Chondrocyte (in vitro differentiated cells): Measurements from ENCODE around the gene GPR152. TPM values are rescaled to one million over a fixed set of nuclear protein-coding genes. Genes with fewer than 3 reads are reported as not detected.
A peak's percentile ranks its signal among the peaks of the same experiment; 100 is the strongest.

Experiments used
- DNase-seq: peaks from one replicate; pipeline ENCODE4 v3.0.0; 2021; ENCODE audit warnings: mixed read lengths, low spot score
- H3K27ac Mint-ChIP-seq: one replicate; pipeline ENCODE4 v1.8.0; 2021; ENCODE audit warnings: mild to moderate bottlenecking, moderate library complexity, mixed read lengths; ENCODE audit not compliant: unreplicated experiment
- H3K27me3 Mint-ChIP-seq: 2 replicates; pipeline ENCODE4 v1.8.0; 2021; ENCODE audit warnings: low read depth, mixed read lengths
- H3K36me3 Mint-ChIP-seq: 2 replicates; pipeline ENCODE4 v1.8.0; 2021; ENCODE audit warnings: low read depth, mixed read lengths
- H3K4me1 Mint-ChIP-seq: 2 replicates; pipeline ENCODE4 v1.8.0; 2021; ENCODE audit warnings: low read depth, mild to moderate bottlenecking, mixed read lengths
- H3K4me3 Mint-ChIP-seq: one replicate; pipeline ENCODE4 v1.8.0; 2021; ENCODE audit warnings: mild to moderate bottlenecking, moderate library complexity, mixed read lengths; ENCODE audit not compliant: unreplicated experiment
- H3K9me3 Mint-ChIP-seq: 2 replicates; pipeline ENCODE4 v1.8.0; 2021; ENCODE audit warnings: low read depth, mixed read lengths
- CTCF ChIP-seq: fragments of 200-600 bp; sonication (generic); IDR thresholded peaks from 2 replicates; pipeline ENCODE4 v1.5.0; 2021; ENCODE audit warnings: antibody characterized with exemption, mild to moderate bottlenecking, moderate library complexity
- total RNA-seq: library from RNA; stranded (reverse); gene quantifications from 3 replicates; pipeline ENCODE4 v1.2.1, GENCODE V29; 2021

Gene GPR152
- total RNA-seq, 1 donor from 2014 or later = not detected

- H3K27ac Mint-ChIP-seq = no peak overlapping the region
- DNase-seq = no peak
- no peak overlapping the region for H3K4me3 Mint-ChIP-seq
- no peaks in the 10 kb centered on the region for H3K27me3 Mint-ChIP-seq
- H3K4me1 Mint-ChIP-seq = no peaks in the 10 kb centered on the region
- no peaks in the 10 kb centered on the region for H3K9me3 Mint-ChIP-seq
- no peak for TF ChIP-seq CTCF
- H3K36me3 Mint-ChIP-seq = no peaks in the 10 kb centered on the region
These were observed 1.5 kb downstream of the GPR152 start for GRCh38 chr11:67450796-67451657.

GRCh38 chr11:67449116-67449844 is 3.2 kb downstream of the GPR152 start:
- TF ChIP-seq CTCF = no peak
- Mint-ChIP-seq H3K27ac (no peak overlapping the region), H3K9me3 (no peaks in the 10 kb centered on the region), H3K4me3 (no peak overlapping the region), H3K4me1 (no peaks in the 10 kb centered on the region), H3K27me3 (no peaks in the 10 kb centered on the region), H3K36me3 (no peaks in the 10 kb centered on the region)
- DNase-seq = no peak

GRCh38 chr11:67448220-67448609 is 4.3 kb downstream of the GPR152 start:
- H3K4me1 Mint-ChIP-seq = no peaks in the 10 kb centered on the region
- H3K36me3 Mint-ChIP-seq = no peaks in the 10 kb centered on the region
- no peaks in the 10 kb centered on the region for H3K27me3 Mint-ChIP-seq
- H3K4me3 Mint-ChIP-seq = no peak overlapping the region
- DNase-seq = no peak
- no peaks in the 10 kb centered on the region for H3K9me3 Mint-ChIP-seq
- no peak overlapping the region for H3K27ac Mint-ChIP-seq
- no peak for TF ChIP-seq CTCF

- Mint-ChIP-seq H3K4me3 (peak overlapping the region; percentile 32), H3K27me3 (no peaks in the 10 kb centered on the region), H3K9me3 (no peaks in the 10 kb centered on the region), H3K4me1 (peaks cover 14% of the 10 kb centered on the region), H3K36me3 (no peaks in the 10 kb centered on the region), H3K27ac (no peak overlapping the region)
- DNase-seq = no peak
- no peak for TF ChIP-seq CTCF
These were observed 7.0 kb downstream of the GPR152 start for GRCh38 chr11:67445515-67445914.

- Mint-ChIP-seq H3K9me3 (no peaks in the 10 kb centered on the region), H3K27me3 (no peaks in the 10 kb centered on the region), H3K4me3 (peak overlapping the region; percentile 90), H3K36me3 (no peaks in the 10 kb centered on the region), H3K27ac (peak overlapping the region; percentile 81), H3K4me1 (peaks cover 23% of the 10 kb centered on the region)
- no peak for TF ChIP-seq CTCF
- peak; percentile 76 for DNase-seq
These were observed 9.8 kb downstream of the GPR152 start for GRCh38 chr11:67442504-67443404.
